ENCODE results near the gene PHF19. TPM values are rescaled to one million over a fixed set of nuclear protein-coding genes. Genes with fewer than 3 reads are reported as not detected.

PHF19 gene
- total RNA-seq, 6 experiments from 2014 or later = 2.2 to 8.0 (median 5.2) TPM

DNA sequence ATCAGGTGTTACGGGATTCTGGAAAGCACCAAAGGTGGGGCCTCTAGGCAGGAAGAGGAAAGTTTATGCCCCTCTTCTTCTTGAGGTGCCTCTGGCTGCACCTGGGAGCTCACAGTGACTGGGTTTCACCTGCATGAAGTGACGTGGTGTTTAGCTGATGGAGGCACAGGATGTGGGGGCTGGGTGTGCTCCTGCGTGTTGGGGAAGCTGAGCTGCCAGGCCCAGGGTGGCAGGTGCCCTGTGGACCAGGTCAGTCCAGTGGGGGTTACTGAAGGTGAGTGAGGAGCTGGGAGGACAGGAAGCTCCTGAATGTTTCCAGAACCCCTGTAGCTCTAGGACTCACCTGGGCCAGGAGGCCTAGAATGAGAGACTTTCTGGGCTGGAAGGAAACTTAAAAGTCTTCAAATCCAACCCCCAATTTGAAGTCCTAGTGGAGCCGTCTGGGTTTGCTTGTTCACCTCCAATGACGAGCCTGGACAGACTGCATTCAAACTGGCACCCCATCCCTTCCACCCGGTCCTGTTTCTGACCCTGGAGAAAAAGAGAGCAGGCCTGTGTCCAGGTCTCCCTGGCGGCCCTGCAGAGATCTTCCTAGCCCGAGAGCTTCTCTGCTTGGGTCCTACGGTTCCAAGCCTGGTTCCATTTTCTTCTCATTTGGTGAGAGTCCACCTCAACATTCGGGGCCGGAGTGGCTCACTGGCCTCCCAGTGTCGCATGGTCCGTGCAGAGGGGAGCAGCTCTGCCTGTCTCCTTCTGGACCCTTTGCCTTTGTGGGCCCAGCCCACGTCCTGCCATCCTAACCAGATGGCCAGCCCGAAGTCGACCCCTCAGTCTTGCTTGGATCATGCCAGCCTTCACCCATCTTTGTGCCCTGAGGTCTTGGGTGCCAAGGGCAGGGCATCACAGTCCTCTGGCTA is 27.3 kb upstream of the PHF19 start:
- ATAC-seq (peak in 3 of 4 donors; percentile 26 to 43 (median 28)), DNase-seq (no peak)
- H3K9me3 ChIP-seq = no peaks in the 10 kb centered on the region
- H3K4me1 ChIP-seq = no peaks in the 10 kb centered on the region
- WGBS (ENCODE audit: insufficient coverage, low coverage, low lambda C conversion rate, missing lambda C conversion rate) = 88% methylated on average over 5 of the region's 16 CpGs
- TF ChIP-seq CTCF (IDR thresholded peaks at IDR 0.05) (no peak), POLR2A (IDR thresholded peaks at IDR 0.05) (no peak)
- no peak overlapping the region for H3K4me3 ChIP-seq
- no peak overlapping the region for H3K27ac ChIP-seq
- intact Hi-C loops (cut with DNase I) = no loop called here
- no peaks in the 10 kb centered on the region for H3K36me3 ChIP-seq
- H3K27me3 ChIP-seq = no peaks in the 10 kb centered on the region

GRCh38 chr9:120902569-120903535 is 25.9 kb upstream of the PHF19 start:
- H3K4me3 ChIP-seq = no peak overlapping the region
- H3K4me1 ChIP-seq = no peaks in the 10 kb centered on the region
- 64% methylated on average over 7 of the region's 14 CpGs for WGBS (ENCODE audit: insufficient coverage, low coverage, low lambda C conversion rate, missing lambda C conversion rate)
- H3K36me3 ChIP-seq = no peaks in the 10 kb centered on the region
- intact Hi-C loops (cut with DNase I) = no loop called here
- ATAC-seq (no peak), DNase-seq (no peak)
- no peaks in the 10 kb centered on the region for H3K27me3 ChIP-seq
- no peak overlapping the region for H3K27ac ChIP-seq
- no peaks in the 10 kb centered on the region for H3K9me3 ChIP-seq
- no peak for TF ChIP-seq CTCF (IDR thresholded peaks at IDR 0.05)
- no peak for TF ChIP-seq POLR2A (IDR thresholded peaks at IDR 0.05)

- 76% methylated on average over 4 of the region's 12 CpGs for WGBS (ENCODE audit: insufficient coverage, low coverage, low lambda C conversion rate, missing lambda C conversion rate)
- no peak overlapping the region for H3K27ac ChIP-seq
- TF ChIP-seq POLR2A (IDR thresholded peaks at IDR 0.05) (no peak), CTCF (IDR thresholded peaks at IDR 0.05) (no peak)
Observed at GRCh38 chr9:120901755-120902568, 25.0 kb upstream of the PHF19 start.

GRCh38 chr9:120900824-120901223 is 23.8 kb upstream of the PHF19 start:
- no peak overlapping the region for H3K4me3 ChIP-seq
- H3K4me1 ChIP-seq = no peaks in the 10 kb centered on the region
- no peak for DNase-seq
- no peaks in the 10 kb centered on the region for H3K9me3 ChIP-seq
- ATAC-seq = peak in 2 of 4 donors; percentile 18 to 24
- H3K27ac ChIP-seq = no peak overlapping the region
- H3K27me3 ChIP-seq = no peaks in the 10 kb centered on the region
- TF ChIP-seq POLR2A (IDR thresholded peaks at IDR 0.05) = no peak
- TF ChIP-seq CTCF (IDR thresholded peaks at IDR 0.05) = no peak
- no peaks in the 10 kb centered on the region for H3K36me3 ChIP-seq
- intact Hi-C loops (cut with DNase I) = no loop called here
- WGBS (ENCODE audit: insufficient coverage, low coverage, low lambda C conversion rate, missing lambda C conversion rate) = 86% methylated on average over 2 of the region's 3 CpGs

More at GRCh38 chr9:120901755-120902568, 25.0 kb upstream of the PHF19 start:
- no peaks in the 10 kb centered on the region for H3K9me3 ChIP-seq
- H3K4me1 ChIP-seq = no peaks in the 10 kb centered on the region
- no peaks in the 10 kb centered on the region for H3K36me3 ChIP-seq
- H3K27me3 ChIP-seq = no peaks in the 10 kb centered on the region
- intact Hi-C loops (cut with DNase I) = no loop called here
- H3K4me3 ChIP-seq = no peak overlapping the region
- DNase-seq = no peak
- no peak for ATAC-seq

Data from right lobe of liver (tissue), 6 donors.